Heart right ventricle (tissue), 16 donors: Measurements from ENCODE around the gene DRG2. TPM values are rescaled to one million over a fixed set of nuclear protein-coding genes. Genes with fewer than 3 reads are reported as not detected.

ENCODE experiments used
- ATAC-seq, 8 donors: fragments of 200-7000 bp; cut with Tn5 transposase; one replicate each; pipeline ENCODE4 v1.9.1; 2020; ENCODE audit warnings: mild to moderate bottlenecking in 8 of 8, moderate library complexity in 8 of 8, moderate number of reproducible peaks in 1 of 8
- DNase-seq, 2 donors: peaks; one replicate each; pipeline ENCODE4 v3.0.0-alpha.2; 2020
- H3K27ac ChIP-seq, 10 donors: fragments of 200-600 bp; sonication (generic) in 2 of 10; one replicate each; pipeline versions ENCODE4 v1.5.0 to v1.8.0; 2020 to 2022; ENCODE audit warnings: mild to moderate bottlenecking in 3 of 10
- H3K27me3 ChIP-seq, 7 donors: fragments of 200-600 bp; one replicate each; pipeline ENCODE4 v1.8.0; 2021 to 2022; ENCODE audit warnings: mild to moderate bottlenecking in 2 of 7
- H3K36me3 ChIP-seq, 9 donors: fragments of 200-600 bp; sonication (generic) in 1 of 9; one replicate each; pipeline versions ENCODE4 v1.5.0 to v1.8.0; 2020 to 2022; ENCODE audit warnings: mild to moderate bottlenecking in 2 of 9
- H3K4me1 ChIP-seq, 9 donors: fragments of 200-600 bp; sonication (generic) in 1 of 9; one replicate each; pipeline versions ENCODE4 v1.5.0 to v1.8.0; 2020 to 2022; ENCODE audit warnings: mild to moderate bottlenecking in 4 of 9
- H3K4me3 ChIP-seq, 10 donors: fragments of 200-600 bp; sonication (generic) in 2 of 10; one replicate each; pipeline versions ENCODE4 v1.5.0 to v1.8.0; 2020 to 2022; ENCODE audit warnings: mild to moderate bottlenecking in 7 of 10, moderate library complexity in 2 of 10
- H3K9me3 ChIP-seq, 11 donors: fragments of 200-600 bp in 10 of 11; sonication (generic) in 2 of 11; one replicate each; pipeline versions ENCODE4 v1.5.0 to v1.8.0; 2013 to 2022; ENCODE audit warnings: mild to moderate bottlenecking in 2 of 11, control low read depth in 1 of 11, moderate library complexity in 1 of 11
- WGBS, 2 donors: extraction: QIAGEN DNeasy Blood & Tissue Kit; methylation state at CpG; one replicate each; pipeline ENCODE4 v1.1.7; 2013; ENCODE audit warnings: inconsistent platforms in 1 of 2; 5-methylcytosine and 5-hydroxymethylcytosine counted together
- intact Hi-C, 10 donors: fragments of 100-400 bp; cut with DNase I; formaldehyde crosslinking; loops; one replicate each; pipeline versions ENCODE4 v1.11.1 to v1.14.2; 2022
- long read RNA-seq, 3 donors: library from polyadenylated mRNA; unstranded; transcript quantifications; one replicate each; pipeline ENCODE4 v2.0.0, GENCODE V29; 2020 to 2021
- polyA plus RNA-seq, 2 donors: library from polyadenylated mRNA; stranded (reverse); fragments of 200-250 nt; gene quantifications; one replicate each; pipeline ENCODE4 v1.2.3, GENCODE V29; 2013
- total RNA-seq, 10 donors: library from RNA; stranded (reverse); fragmentation: NEBNext Ultra II Directional in 3 of 10; extraction: Animal tissue kit (Norgen Biotek cat#: 25700) in 3 of 10; gene quantifications; one replicate each; pipeline versions ENCODE4 v1.2.1 to v1.2.4, GENCODE V29; 2021 to 2023
- TF ChIP-seq, protein P1 (sequence below), 9 donors: fragments of 200-600 bp; sonication (generic) in 2 of 9; IDR thresholded peaks; one replicate each; pipeline versions ENCODE4 v1.5.0 to v1.8.0; 2021 to 2022; ENCODE audit warnings: antibody characterized with exemption in 9 of 9, mild to moderate bottlenecking in 5 of 9, moderate library complexity in 1 of 9
- donor health status: Arrhythmogenic right ventricular cardiomyopathy.
- donor health status: ischemic (EF 13 %, LVEDD 7.1; RV severe dilation, severe dysfunction).
- donor health status: healthy with polysubstance abuse.
- donor health status: DM: no; HTN: yes; CAD: no.
- donor health status: DM: no; HTN: no; CAD: no.
- donor health status: ischemic (EF 25% LVEDD 6.9; RV normal size, moderate dysfunction).
- donor health status: ischemic (EF 25% LVEDD 5.7; RV mildly dilated, moderate dysfunction).
- donor health status: healthy.
- donor health status: DM: yes; HTN: yes; CAD: no.
- donor health status: Ischemic cardiomyopathy.
- donor health status: ischemic (EF 35%, LVEDD 5.7; RV mildly dilated, moderate dysfunction).
- donor health status: nonischemic (EF 11% LVEDD 7.7; RV severe dilation, severe dysfunction).
- donor health status: DM: yes; HTN: yes; CAD: no.
- donor health status: PGD.
- donor health status: ischemic (EF 29% LVEDD 5.4; RV normal size, mild dysfunction).
- donor health status: nonischemic (EF 23%, LVEDD 6.1; RV moderate dilation, normal function).

Gene DRG2
- total RNA-seq: 10 to 100 TPM; 18.1 to 23.3 (median 20.9) TPM
- polyA plus RNA-seq: 10 to 100 TPM; 28.4 to 44.3 TPM
- long read RNA-seq, donor 1, transcript DRG2-201 (13 exons, 1,964 nt): major isoform, 26 of 39 reads
- long read RNA-seq, donor 1, partial matches to known transcripts: 1 of 39 reads
- long read RNA-seq, donor 1, other reads (novel, unspliced or antisense): 9 of 39 reads
- long read RNA-seq, donor 2, transcript DRG2-201 (13 exons, 1,964 nt): major isoform, 33 of 43 reads
- long read RNA-seq, donor 2, partial matches to known transcripts: 1 of 43 reads
- long read RNA-seq, donor 2, other reads (novel, unspliced or antisense): 9 of 43 reads
- long read RNA-seq, donor 3, transcript DRG2-201 (13 exons, 1,964 nt): major isoform, 60 of 83 reads
- long read RNA-seq, donor 3, partial matches to known transcripts: 6 of 83 reads
- long read RNA-seq, donor 3, other reads (novel, unspliced or antisense): 14 of 83 reads

DNA sequence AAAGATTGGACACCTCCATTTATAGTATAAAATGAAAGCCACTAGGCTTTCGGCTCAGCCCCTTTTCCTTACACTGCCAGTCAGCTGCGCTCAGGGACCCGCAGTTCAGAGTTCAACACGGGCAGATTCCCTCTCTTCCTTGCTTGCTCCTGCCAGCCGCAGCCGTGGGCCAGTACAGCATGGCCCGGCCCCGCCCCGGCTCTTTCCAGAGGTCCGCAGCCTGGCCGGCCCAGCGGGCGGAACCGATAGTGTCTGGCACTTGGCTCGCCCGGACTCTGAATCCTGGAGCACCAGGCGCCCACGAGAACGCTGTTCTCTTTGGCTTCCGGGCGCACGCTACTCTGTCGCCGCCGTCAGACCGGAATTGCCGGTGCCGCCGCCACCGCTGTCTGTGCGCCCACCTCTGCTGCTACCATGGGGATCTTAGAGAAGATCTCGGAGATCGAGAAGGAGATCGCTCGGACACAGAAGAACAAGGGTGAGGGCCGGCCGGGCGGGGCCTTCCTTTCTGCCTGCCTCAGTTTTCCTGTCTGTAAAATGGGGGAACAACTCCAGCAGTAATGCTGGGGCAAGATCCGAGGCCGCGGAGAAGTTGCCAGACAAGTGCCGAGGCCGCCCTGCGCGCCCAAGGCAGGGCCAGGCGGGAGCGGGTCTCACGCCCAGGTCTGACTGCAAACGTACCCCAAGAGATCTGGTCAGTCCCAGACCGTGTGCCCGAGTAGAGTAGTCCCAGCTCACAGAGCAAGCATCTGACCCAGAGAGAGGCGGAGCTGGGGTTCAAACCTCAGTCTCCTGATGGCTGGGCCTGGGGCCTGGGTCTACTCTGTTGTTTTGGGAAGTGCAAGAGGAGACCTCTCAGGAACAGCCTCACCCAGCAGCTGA is at the start of gene DRG2:
Gene DRG2, plus strand, starts transcription at position 339 of the 882 bp plus-strand sequence. Its CDS starts 76 bp downstream, at position 415.
- TF ChIP-seq, protein P1, sequence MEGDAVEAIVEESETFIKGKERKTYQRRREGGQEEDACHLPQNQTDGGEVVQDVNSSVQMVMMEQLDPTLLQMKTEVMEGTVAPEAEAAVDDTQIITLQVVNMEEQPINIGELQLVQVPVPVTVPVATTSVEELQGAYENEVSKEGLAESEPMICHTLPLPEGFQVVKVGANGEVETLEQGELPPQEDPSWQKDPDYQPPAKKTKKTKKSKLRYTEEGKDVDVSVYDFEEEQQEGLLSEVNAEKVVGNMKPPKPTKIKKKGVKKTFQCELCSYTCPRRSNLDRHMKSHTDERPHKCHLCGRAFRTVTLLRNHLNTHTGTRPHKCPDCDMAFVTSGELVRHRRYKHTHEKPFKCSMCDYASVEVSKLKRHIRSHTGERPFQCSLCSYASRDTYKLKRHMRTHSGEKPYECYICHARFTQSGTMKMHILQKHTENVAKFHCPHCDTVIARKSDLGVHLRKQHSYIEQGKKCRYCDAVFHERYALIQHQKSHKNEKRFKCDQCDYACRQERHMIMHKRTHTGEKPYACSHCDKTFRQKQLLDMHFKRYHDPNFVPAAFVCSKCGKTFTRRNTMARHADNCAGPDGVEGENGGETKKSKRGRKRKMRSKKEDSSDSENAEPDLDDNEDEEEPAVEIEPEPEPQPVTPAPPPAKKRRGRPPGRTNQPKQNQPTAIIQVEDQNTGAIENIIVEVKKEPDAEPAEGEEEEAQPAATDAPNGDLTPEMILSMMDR (IDR thresholded peaks at IDR 0.05): peak in 4 of 9 donors; percentile 11 to 34 (median 25)
- peak; percentile 91 to 92 for DNase-seq
- peaks cover 0 to 18% (median 12%) of the 10 kb centered on the region in 9 donors for H3K4me1 ChIP-seq
- H3K27me3 ChIP-seq: no peaks in the 10 kb centered on the region
- peak within 1 kb of the TSS; percentile 68 to 85 (median 80) for H3K4me3 ChIP-seq
- ATAC-seq: peak; percentile 96 to 98 (median 97)
- intact Hi-C loops: no loop called here
- peaks cover 0 to 23% (median 0%) of the 10 kb centered on the region in 9 donors for H3K36me3 ChIP-seq
- WGBS, 2 donors: 1 to 2% methylated on average over 52 of the region's 52 CpGs
- no peaks in the 10 kb centered on the region for H3K9me3 ChIP-seq
- H3K27ac ChIP-seq: peak within 1 kb of the TSS; percentile 47 to 87 (median 83)

- intact Hi-C loops: loop anchor here in 9 of 10 donors (5.0 to 10.0 kb wide), 11 partner anchors 46 to 356 kb away; partner anchors contain the start of genes RAI1 (in 4 of the 9), DRC3 (in 3 of the 9) and TOM1L2 (in 3 of the 9)
- H3K27ac ChIP-seq: peak overlapping the region in 9 of 10 donors; percentile 61 to 89 (median 85)
- H3K4me3 ChIP-seq: peak overlapping the region; percentile 48 to 98 (median 86)
- H3K36me3 ChIP-seq: no peaks in the 10 kb centered on the region
- no peaks in the 10 kb centered on the region for H3K27me3 ChIP-seq
- no peak for ATAC-seq
- peaks cover 9 to 57% (median 50%) of the 10 kb centered on the region in 9 donors for H3K4me1 ChIP-seq
- no peak for DNase-seq
- H3K9me3 ChIP-seq: no peaks in the 10 kb centered on the region
- TF ChIP-seq, protein P1 (IDR thresholded peaks at IDR 0.05): no peak
- 9 to 10% methylated on average over 13 of the region's 13 CpGs for WGBS, 2 donors
These were observed 49.4 kb upstream of the DRG2 start for GRCh38 chr17:18038149-18038850.

- ATAC-seq (peak; percentile 96 to 99 (median 98)), DNase-seq (peak; percentile 99 to 100)
- Histone ChIP-seq H3K9me3 (no peaks in the 10 kb centered on the region), H3K36me3 (no peaks in the 10 kb centered on the region), H3K27me3 (no peaks in the 10 kb centered on the region), H3K4me1 (peaks cover 9 to 60% (median 50%) of the 10 kb centered on the region in 9 donors), H3K4me3 (peak within 1 kb of the TSS; percentile 65 to 98 (median 86)), H3K27ac (peak within 1 kb of the TSS; percentile 12 to 89 (median 85))
- intact Hi-C loops: loop anchor here in 9 of 10 donors (5.0 to 10.0 kb wide), 11 partner anchors 47 to 357 kb away; partner anchors contain the start of genes RAI1 (in 4 of the 9), DRC3 (in 3 of the 9) and TOM1L2 (in 3 of the 9)
- TF ChIP-seq, protein P1 (IDR thresholded peaks at IDR 0.05): peak in 3 of 9 donors; percentile 10 to 28 (median 22)
- 0% methylated on average over 61 to 67 of the region's 67 CpGs for WGBS, 2 donors
These were observed 48.8 kb upstream of the DRG2 start, which contains the start of the genes ATPAF2 and GID4 for GRCh38 chr17:18038861-18039534. Gene ATPAF2 (minus strand): TSS chr17:18039168. CDS start chr17:18039013, 155 bp downstream. Gene GID4 (plus strand): TSS chr17:18039408. CDS start chr17:18039465, 57 bp downstream.
